IgD-negative memory B cell (primary cell): ENCODE measurements around the gene SORBS2. TPM values are rescaled to one million over a fixed set of nuclear protein-coding genes. Genes with fewer than 3 reads are reported as not detected.

Source experiments
- H3K27ac Mint-ChIP-seq, 3 donors: one replicate each; pipeline ENCODE4 v1.8.0; 2020 to 2022; ENCODE audit warnings: mild to moderate bottlenecking in 3 of 3, mixed read lengths in 3 of 3, moderate library complexity in 1 of 3
- H3K27me3 Mint-ChIP-seq: one replicate; pipeline ENCODE4 v1.8.0; 2021; ENCODE audit warnings: mixed read lengths
- H3K36me3 Mint-ChIP-seq: one replicate; pipeline ENCODE4 v1.8.0; 2020; ENCODE audit warnings: mild to moderate bottlenecking, mixed read lengths
- H3K4me1 Mint-ChIP-seq, 3 donors: one replicate each; pipeline ENCODE4 v1.8.0; 2020 to 2022; ENCODE audit warnings: mixed read lengths in 3 of 3, mild to moderate bottlenecking in 1 of 3
- H3K4me3 Mint-ChIP-seq, 4 donors: one replicate each; pipeline ENCODE4 v1.8.0; 2020 to 2022; ENCODE audit warnings: mild to moderate bottlenecking in 4 of 4, mixed read lengths in 4 of 4, moderate library complexity in 3 of 4
- H3K9me3 Mint-ChIP-seq, 3 donors: one replicate each; pipeline ENCODE4 v1.8.0; 2020 to 2021; ENCODE audit warnings: mixed read lengths in 3 of 3, mild to moderate bottlenecking in 1 of 3
- polyA plus RNA-seq: library from polyadenylated mRNA; unstranded; fragments of 300-500 nt; fragmentation: Illumina TruSeq; gene quantifications from one replicate; pipeline ENCODE4 v1.2.3, GENCODE V29; 2021

Gene SORBS2
- polyA plus RNA-seq, 1 donor from 2014 or later = not detected

- peaks cover 0 to 5% (median 4%) of the 10 kb centered on the region in 3 donors for H3K4me1 Mint-ChIP-seq
- peaks cover 16% of the 10 kb centered on the region for H3K27me3 Mint-ChIP-seq
- peak overlapping the region in 1 of 3 donors; percentile 33 for H3K27ac Mint-ChIP-seq
- H3K36me3 Mint-ChIP-seq = no peaks in the 10 kb centered on the region
- no peak overlapping the region for H3K4me3 Mint-ChIP-seq
- peaks cover 0 to 2% (median 0%) of the 10 kb centered on the region in 3 donors for H3K9me3 Mint-ChIP-seq
These were observed 169.1 kb downstream of the SORBS2 start for GRCh38 chr4:185642907-185643306.

GRCh38 chr4:185640811-185641675 is 171.0 kb downstream of the SORBS2 start:
- H3K4me1 Mint-ChIP-seq = peaks cover 0 to 6% (median 4%) of the 10 kb centered on the region in 3 donors
- peaks cover 0 to 2% (median 0%) of the 10 kb centered on the region in 3 donors for H3K9me3 Mint-ChIP-seq
- no peak overlapping the region for H3K27ac Mint-ChIP-seq
- no peaks in the 10 kb centered on the region for H3K36me3 Mint-ChIP-seq
- H3K4me3 Mint-ChIP-seq = no peak overlapping the region
- peaks cover 28% of the 10 kb centered on the region for H3K27me3 Mint-ChIP-seq

- Mint-ChIP-seq H3K4me3 (no peak overlapping the region), H3K9me3 (no peaks in the 10 kb centered on the region), H3K4me1 (peaks cover 0 to 6% (median 4%) of the 10 kb centered on the region in 3 donors), H3K27ac (no peak overlapping the region), H3K36me3 (no peaks in the 10 kb centered on the region), H3K27me3 (peaks cover 29% of the 10 kb centered on the region)
These were observed 173.3 kb downstream of the SORBS2 start for GRCh38 chr4:185638548-185639301.

- peaks cover 0 to 6% (median 4%) of the 10 kb centered on the region in 3 donors for H3K4me1 Mint-ChIP-seq
These were observed 173.9 kb downstream of the SORBS2 start for GRCh38 chr4:185638093-185638492.

GRCh38 chr4:185637163-185637875 is 174.7 kb downstream of the SORBS2 start:
- H3K4me3 Mint-ChIP-seq = no peak overlapping the region
- H3K27me3 Mint-ChIP-seq = peaks cover 29% of the 10 kb centered on the region
- no peak overlapping the region for H3K27ac Mint-ChIP-seq
- H3K36me3 Mint-ChIP-seq = no peaks in the 10 kb centered on the region
- H3K9me3 Mint-ChIP-seq = no peaks in the 10 kb centered on the region
- H3K4me1 Mint-ChIP-seq = peaks cover 0 to 4% (median 3%) of the 10 kb centered on the region in 3 donors

More at GRCh38 chr4:185638093-185638492, 173.9 kb downstream of the SORBS2 start:
- peak overlapping the region in 1 of 4 donors; percentile 37 for H3K4me3 Mint-ChIP-seq
- peak overlapping the region in 2 of 3 donors; percentile 20 to 59 for H3K27ac Mint-ChIP-seq
- H3K27me3 Mint-ChIP-seq = peaks cover 29% of the 10 kb centered on the region
- H3K9me3 Mint-ChIP-seq = no peaks in the 10 kb centered on the region
- H3K36me3 Mint-ChIP-seq = no peaks in the 10 kb centered on the region

GRCh38 chr4:185634066-185634652 is 177.8 kb downstream of the SORBS2 start:
- Mint-ChIP-seq H3K9me3 (peaks cover 0 to 5% (median 0%) of the 10 kb centered on the region in 3 donors), H3K36me3 (no peaks in the 10 kb centered on the region), H3K4me3 (no peak overlapping the region), H3K27ac (no peak overlapping the region), H3K27me3 (peaks cover 29% of the 10 kb centered on the region), H3K4me1 (peaks cover 0 to 3% (median 2%) of the 10 kb centered on the region in 3 donors)

GRCh38 chr4:185626798-185627197 is 185.2 kb downstream of the SORBS2 start:
- Mint-ChIP-seq H3K4me1 (no peaks in the 10 kb centered on the region), H3K4me3 (no peak overlapping the region), H3K9me3 (peaks cover 0 to 5% (median 2%) of the 10 kb centered on the region in 3 donors), H3K27me3 (peaks cover 13% of the 10 kb centered on the region), H3K27ac (no peak overlapping the region), H3K36me3 (no peaks in the 10 kb centered on the region)

- no peaks in the 10 kb centered on the region for H3K4me1 Mint-ChIP-seq
- H3K36me3 Mint-ChIP-seq = no peaks in the 10 kb centered on the region
- no peak overlapping the region for H3K27ac Mint-ChIP-seq
- no peak overlapping the region for H3K4me3 Mint-ChIP-seq
- peaks cover 0 to 2% (median 2%) of the 10 kb centered on the region in 3 donors for H3K9me3 Mint-ChIP-seq
- H3K27me3 Mint-ChIP-seq = peaks cover 8% of the 10 kb centered on the region
These were observed 186.5 kb downstream of the SORBS2 start for GRCh38 chr4:185625503-185625902.

- Mint-ChIP-seq H3K36me3 (no peaks in the 10 kb centered on the region), H3K9me3 (peaks cover 0 to 2% (median 2%) of the 10 kb centered on the region in 3 donors), H3K4me1 (no peaks in the 10 kb centered on the region), H3K27ac (no peak overlapping the region), H3K27me3 (peaks cover 8% of the 10 kb centered on the region), H3K4me3 (no peak overlapping the region)
These were observed 187.8 kb downstream of the SORBS2 start for GRCh38 chr4:185624259-185624589.

GRCh38 chr4:185623444-185624258 is 188.3 kb downstream of the SORBS2 start:
- Mint-ChIP-seq H3K4me1 (no peaks in the 10 kb centered on the region), H3K4me3 (no peak overlapping the region), H3K9me3 (peaks cover 0 to 2% (median 2%) of the 10 kb centered on the region in 3 donors), H3K27ac (no peak overlapping the region), H3K27me3 (peaks cover 3% of the 10 kb centered on the region), H3K36me3 (no peaks in the 10 kb centered on the region)

GRCh38 chr4:185608185-185608584 is 203.8 kb downstream of the SORBS2 start:
- Mint-ChIP-seq H3K4me3 (peak overlapping the region in 1 of 4 donors; percentile 51), H3K9me3 (no peaks in the 10 kb centered on the region), H3K4me1 (peaks cover 0 to 6% (median 0%) of the 10 kb centered on the region in 3 donors), H3K36me3 (no peaks in the 10 kb centered on the region), H3K27me3 (peaks cover 7% of the 10 kb centered on the region), H3K27ac (no peak overlapping the region)

- Mint-ChIP-seq H3K4me1 (peaks cover 0 to 4% (median 0%) of the 10 kb centered on the region in 3 donors), H3K36me3 (no peaks in the 10 kb centered on the region), H3K9me3 (no peaks in the 10 kb centered on the region), H3K27ac (no peak overlapping the region), H3K27me3 (peaks cover 18% of the 10 kb centered on the region), H3K4me3 (no peak overlapping the region)
These were observed 209.6 kb downstream of the SORBS2 start for GRCh38 chr4:185602397-185602796.

GRCh38 chr4:185600801-185601434 is 211.1 kb downstream of the SORBS2 start:
- Mint-ChIP-seq H3K27me3 (peaks cover 20% of the 10 kb centered on the region), H3K4me3 (no peak overlapping the region), H3K27ac (no peak overlapping the region), H3K9me3 (no peaks in the 10 kb centered on the region), H3K4me1 (peaks cover 0 to 4% (median 0%) of the 10 kb centered on the region in 3 donors), H3K36me3 (no peaks in the 10 kb centered on the region)
